Rectal smooth muscle tissue (tissue), 1 donor: Measurements from ENCODE around the gene TRAPPC2L.
A peak's percentile ranks its signal among the peaks of the same experiment; 100 is the strongest.

ENCODE experiments used
- H3K27ac ChIP-seq: one replicate; pipeline ENCODE4 v1.7.0; 2013; ENCODE audit warnings: low read depth, low read length, inconsistent platforms
- H3K27me3 ChIP-seq: one replicate; pipeline ENCODE4 v1.7.0; 2013; ENCODE audit warnings: low read length; ENCODE audit not compliant: control insufficient read depth, insufficient read depth
- H3K36me3 ChIP-seq: one replicate; pipeline ENCODE4 v1.7.0; 2013; ENCODE audit warnings: low read length; ENCODE audit not compliant: control insufficient read depth, insufficient read depth
- H3K4me1 ChIP-seq: one replicate; pipeline ENCODE4 v1.7.0; 2013; ENCODE audit warnings: low read length; ENCODE audit not compliant: control insufficient read depth, insufficient read depth
- H3K4me3 ChIP-seq: one replicate; pipeline ENCODE4 v1.7.0; 2013; ENCODE audit warnings: low read length
- H3K9ac ChIP-seq: one replicate; pipeline ENCODE4 v1.7.0; 2013; ENCODE audit warnings: low read length

Gene TRAPPC2L

GRCh38 chr16:88846088-88846487, 10.8 kb upstream of the TRAPPC2L start:
- Histone ChIP-seq H3K4me1 (no peaks in the 10 kb centered on the region), H3K27ac (no peak overlapping the region), H3K4me3 (no peak overlapping the region), H3K36me3 (no peaks in the 10 kb centered on the region), H3K9ac (no peak overlapping the region), H3K27me3 (no peaks in the 10 kb centered on the region)

- Histone ChIP-seq H3K4me1 (no peaks in the 10 kb centered on the region), H3K4me3 (no peak overlapping the region), H3K27me3 (no peaks in the 10 kb centered on the region), H3K36me3 (no peaks in the 10 kb centered on the region), H3K9ac (no peak overlapping the region), H3K27ac (no peak overlapping the region)
Measured at GRCh38 chr16:88847654-88848053, 9.3 kb upstream of the TRAPPC2L start.

- Histone ChIP-seq H3K27ac (no peak overlapping the region), H3K36me3 (no peaks in the 10 kb centered on the region), H3K27me3 (no peaks in the 10 kb centered on the region), H3K9ac (no peak overlapping the region), H3K4me3 (no peak overlapping the region), H3K4me1 (no peaks in the 10 kb centered on the region)
Measured at GRCh38 chr16:88848557-88848956, 8.4 kb upstream of the TRAPPC2L start.

GRCh38 chr16:88850531-88851199, 6.3 kb upstream of the TRAPPC2L start:
- no peak overlapping the region for H3K9ac ChIP-seq
- H3K27me3 ChIP-seq: no peaks in the 10 kb centered on the region
- H3K27ac ChIP-seq: no peak overlapping the region
- no peaks in the 10 kb centered on the region for H3K36me3 ChIP-seq
- no peak overlapping the region for H3K4me3 ChIP-seq
- H3K4me1 ChIP-seq: peaks cover under 1% of the 10 kb centered on the region

- Histone ChIP-seq H3K4me1 (peaks cover 7% of the 10 kb centered on the region), H3K36me3 (no peaks in the 10 kb centered on the region), H3K27me3 (no peaks in the 10 kb centered on the region), H3K4me3 (no peak overlapping the region), H3K9ac (no peak overlapping the region), H3K27ac (no peak overlapping the region)
Measured at GRCh38 chr16:88851616-88852015, 5.3 kb upstream of the TRAPPC2L start.

- Histone ChIP-seq H3K9ac (no peak overlapping the region), H3K4me1 (peaks cover 7% of the 10 kb centered on the region), H3K36me3 (no peaks in the 10 kb centered on the region), H3K27me3 (no peaks in the 10 kb centered on the region), H3K4me3 (no peak overlapping the region), H3K27ac (no peak overlapping the region)
Measured at GRCh38 chr16:88853325-88853941, 3.5 kb upstream of the TRAPPC2L start.

GRCh38 chr16:88854306-88855111, 2.4 kb upstream of the TRAPPC2L start:
- Histone ChIP-seq H3K27ac (no peak overlapping the region), H3K4me3 (no peak overlapping the region), H3K4me1 (peaks cover 7% of the 10 kb centered on the region), H3K27me3 (no peaks in the 10 kb centered on the region), H3K9ac (no peak overlapping the region), H3K36me3 (peaks cover 3% of the 10 kb centered on the region)

GRCh38 chr16:88855176-88855575, 1.8 kb upstream of the TRAPPC2L start:
- no peak overlapping the region for H3K27ac ChIP-seq
- H3K27me3 ChIP-seq: no peaks in the 10 kb centered on the region
- peaks cover 7% of the 10 kb centered on the region for H3K4me1 ChIP-seq
- H3K9ac ChIP-seq: no peak overlapping the region
- H3K4me3 ChIP-seq: no peak overlapping the region
- peaks cover 9% of the 10 kb centered on the region for H3K36me3 ChIP-seq

GRCh38 chr16:88855736-88856121, 1.2 kb upstream of the TRAPPC2L start:
- H3K9ac ChIP-seq: no peak overlapping the region
- no peak overlapping the region for H3K27ac ChIP-seq
- H3K4me3 ChIP-seq: peak overlapping the region; percentile 69
- peaks cover 13% of the 10 kb centered on the region for H3K36me3 ChIP-seq
- H3K4me1 ChIP-seq: peaks cover 7% of the 10 kb centered on the region
- H3K27me3 ChIP-seq: no peaks in the 10 kb centered on the region

- Histone ChIP-seq H3K27me3 (no peaks in the 10 kb centered on the region), H3K36me3 (peaks cover 16% of the 10 kb centered on the region), H3K4me3 (peak overlapping the region; percentile 69), H3K9ac (peak overlapping the region; percentile 16), H3K4me1 (peaks cover 7% of the 10 kb centered on the region), H3K27ac (peak overlapping the region; percentile 74)
Measured at GRCh38 chr16:88856122-88856827, 652 bp upstream of the TRAPPC2L start.

- Histone ChIP-seq H3K27ac (no peak overlapping the region), H3K36me3 (peaks cover 16% of the 10 kb centered on the region), H3K4me1 (peaks cover 7% of the 10 kb centered on the region)
Measured at GRCh38 chr16:88857728-88858339, 907 bp downstream of the TRAPPC2L start.

More at GRCh38 chr16:88857728-88858339, 907 bp downstream of the TRAPPC2L start:
- Histone ChIP-seq H3K4me3 (peak overlapping the region; percentile 96), H3K27me3 (no peaks in the 10 kb centered on the region), H3K9ac (no peak overlapping the region)
